ENCODE results near the gene RERE.
A peak's percentile ranks its signal among the peaks of the same experiment; 100 is the strongest.
"Not testable (repeated sequence)": the region's sequence is repeated elsewhere in the genome, so short reads cannot be mapped to it uniquely, and the experiment has no call there.

Gene RERE

GRCh38 chr1:8384088-8384487, 433.4 kb downstream of the RERE start:
- H3K4me1 ChIP-seq (ENCODE audit: control insufficient read depth, insufficient read depth, low read length, poor library complexity, severe bottlenecking): peaks cover 36% of the 10 kb centered on the region
- H3K4me3 ChIP-seq (ENCODE audit: insufficient read depth, low read depth, low read length, poor library complexity, severe bottlenecking): no peak overlapping the region
- no peaks in the 10 kb centered on the region for H3K27me3 ChIP-seq (replicated peaks; ENCODE audit: control insufficient read depth, insufficient read depth, low read length, poor library complexity, severe bottlenecking)
- H3K36me3 ChIP-seq (ENCODE audit: control insufficient read depth, insufficient read depth, low read length): peaks cover 7% of the 10 kb centered on the region
- no peaks in the 10 kb centered on the region for H3K9me3 ChIP-seq (ENCODE audit: control insufficient read depth, low read length)
- no peak for DNase-seq
- H3K27ac ChIP-seq (ENCODE audit: insufficient read depth, low read length, poor library complexity, severe bottlenecking): peak overlapping the region; percentile 23

DNA sequence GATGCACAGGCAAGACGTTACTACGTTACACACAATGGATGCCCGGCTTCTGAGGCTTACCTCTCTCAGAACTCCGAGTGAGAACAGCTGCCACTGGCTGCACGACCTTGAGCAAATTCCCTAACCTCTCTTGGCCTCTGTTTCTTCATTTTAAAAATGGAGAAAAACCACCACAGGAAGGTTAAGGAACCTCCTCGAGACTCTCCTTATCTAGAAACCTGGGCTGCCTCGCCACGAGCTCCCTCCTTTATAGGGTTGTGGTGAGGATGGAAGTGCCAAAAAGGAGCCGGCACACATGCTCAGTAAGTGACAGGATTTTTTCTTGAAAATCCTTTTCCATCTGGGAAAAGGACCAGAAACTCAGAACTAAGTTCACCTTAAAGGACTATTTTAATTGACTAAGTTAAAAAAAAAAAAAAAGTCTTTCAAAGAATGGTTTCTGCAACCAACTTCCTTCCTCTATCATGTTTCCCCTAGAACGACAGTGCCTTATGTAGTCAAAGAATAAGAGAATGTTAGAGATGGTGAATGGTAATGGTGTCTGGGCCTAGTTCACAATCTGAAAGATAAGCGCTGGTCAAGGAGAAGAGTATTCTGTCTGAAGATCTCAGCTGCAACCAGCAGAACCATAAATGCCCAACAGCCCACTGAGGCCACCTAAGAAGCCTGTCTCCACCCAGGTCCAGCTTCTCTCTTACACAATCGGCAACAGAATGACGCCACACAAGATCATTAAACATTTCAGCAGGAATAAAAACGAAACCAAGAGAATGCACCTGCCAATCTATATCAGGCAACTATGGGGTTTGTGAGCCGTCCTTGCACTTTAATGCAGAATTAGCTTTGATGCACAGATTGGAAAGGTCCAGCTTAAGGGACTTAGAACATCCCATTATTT, 434.6 kb downstream of the RERE start:
- Histone ChIP-seq H3K27me3 (replicated peaks; ENCODE audit: control insufficient read depth, insufficient read depth, low read length, poor library complexity, severe bottlenecking) (no peaks in the 10 kb centered on the region), H3K4me1 (ENCODE audit: control insufficient read depth, insufficient read depth, low read length, poor library complexity, severe bottlenecking) (peaks cover 42% of the 10 kb centered on the region), H3K36me3 (ENCODE audit: control insufficient read depth, insufficient read depth, low read length) (peaks cover 4% of the 10 kb centered on the region), H3K4me3 (ENCODE audit: insufficient read depth, low read depth, low read length, poor library complexity, severe bottlenecking) (no peak overlapping the region), H3K9me3 (ENCODE audit: control insufficient read depth, low read length) (no peaks in the 10 kb centered on the region), H3K27ac (ENCODE audit: insufficient read depth, low read length, poor library complexity, severe bottlenecking) (peak overlapping the region; percentile 24)
- DNase-seq: no peak

GRCh38 chr1:8382051-8382505, 435.4 kb downstream of the RERE start:
- DNase-seq: no peak
- Histone ChIP-seq H3K9me3 (ENCODE audit: control insufficient read depth, low read length) (no peaks in the 10 kb centered on the region), H3K36me3 (ENCODE audit: control insufficient read depth, insufficient read depth, low read length) (peaks cover 4% of the 10 kb centered on the region), H3K27ac (ENCODE audit: insufficient read depth, low read length, poor library complexity, severe bottlenecking) (no peak overlapping the region), H3K27me3 (replicated peaks; ENCODE audit: control insufficient read depth, insufficient read depth, low read length, poor library complexity, severe bottlenecking) (no peaks in the 10 kb centered on the region), H3K4me1 (ENCODE audit: control insufficient read depth, insufficient read depth, low read length, poor library complexity, severe bottlenecking) (peaks cover 42% of the 10 kb centered on the region), H3K4me3 (ENCODE audit: insufficient read depth, low read depth, low read length, poor library complexity, severe bottlenecking) (no peak overlapping the region)

DNA sequence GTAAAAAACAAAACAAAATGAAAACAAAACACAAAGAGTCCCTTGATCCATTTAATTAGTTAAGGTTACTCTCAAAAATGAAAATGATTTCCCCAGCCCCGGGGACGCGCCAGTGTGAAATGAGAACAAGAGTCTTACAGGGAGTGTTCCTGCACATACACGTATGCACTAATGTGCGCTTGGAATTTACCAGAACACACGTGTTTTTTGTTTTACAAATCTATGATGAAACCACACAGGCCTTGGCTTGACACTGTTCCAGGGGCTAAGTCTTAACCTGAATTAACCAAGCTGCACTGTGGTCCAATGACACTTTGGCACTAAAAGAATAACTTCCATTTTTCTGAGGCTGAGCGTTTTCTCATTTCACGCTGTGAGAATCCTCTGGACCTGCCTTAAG, 435.8 kb downstream of the RERE start:
- H3K9me3 ChIP-seq (ENCODE audit: control insufficient read depth, low read length): no peaks in the 10 kb centered on the region
- H3K4me1 ChIP-seq (ENCODE audit: control insufficient read depth, insufficient read depth, low read length, poor library complexity, severe bottlenecking): peaks cover 42% of the 10 kb centered on the region
- no peaks in the 10 kb centered on the region for H3K27me3 ChIP-seq (replicated peaks; ENCODE audit: control insufficient read depth, insufficient read depth, low read length, poor library complexity, severe bottlenecking)
- no peak overlapping the region for H3K27ac ChIP-seq (ENCODE audit: insufficient read depth, low read length, poor library complexity, severe bottlenecking)
- peaks cover 4% of the 10 kb centered on the region for H3K36me3 ChIP-seq (ENCODE audit: control insufficient read depth, insufficient read depth, low read length)
- DNase-seq: no peak
- H3K4me3 ChIP-seq (ENCODE audit: insufficient read depth, low read depth, low read length, poor library complexity, severe bottlenecking): no peak overlapping the region

GRCh38 chr1:8380310-8380709, 437.1 kb downstream of the RERE start:
- H3K4me3 ChIP-seq (ENCODE audit: insufficient read depth, low read depth, low read length, poor library complexity, severe bottlenecking); H3K9me3 ChIP-seq (ENCODE audit: control insufficient read depth, low read length); H3K36me3 ChIP-seq (ENCODE audit: control insufficient read depth, insufficient read depth, low read length); DNase-seq; H3K27ac ChIP-seq (ENCODE audit: insufficient read depth, low read length, poor library complexity, severe bottlenecking); H3K27me3 ChIP-seq (replicated peaks; ENCODE audit: control insufficient read depth, insufficient read depth, low read length, poor library complexity, severe bottlenecking): not testable (repeated sequence)
- peaks cover 41% of the 10 kb centered on the region for H3K4me1 ChIP-seq (ENCODE audit: control insufficient read depth, insufficient read depth, low read length, poor library complexity, severe bottlenecking)

DNA sequence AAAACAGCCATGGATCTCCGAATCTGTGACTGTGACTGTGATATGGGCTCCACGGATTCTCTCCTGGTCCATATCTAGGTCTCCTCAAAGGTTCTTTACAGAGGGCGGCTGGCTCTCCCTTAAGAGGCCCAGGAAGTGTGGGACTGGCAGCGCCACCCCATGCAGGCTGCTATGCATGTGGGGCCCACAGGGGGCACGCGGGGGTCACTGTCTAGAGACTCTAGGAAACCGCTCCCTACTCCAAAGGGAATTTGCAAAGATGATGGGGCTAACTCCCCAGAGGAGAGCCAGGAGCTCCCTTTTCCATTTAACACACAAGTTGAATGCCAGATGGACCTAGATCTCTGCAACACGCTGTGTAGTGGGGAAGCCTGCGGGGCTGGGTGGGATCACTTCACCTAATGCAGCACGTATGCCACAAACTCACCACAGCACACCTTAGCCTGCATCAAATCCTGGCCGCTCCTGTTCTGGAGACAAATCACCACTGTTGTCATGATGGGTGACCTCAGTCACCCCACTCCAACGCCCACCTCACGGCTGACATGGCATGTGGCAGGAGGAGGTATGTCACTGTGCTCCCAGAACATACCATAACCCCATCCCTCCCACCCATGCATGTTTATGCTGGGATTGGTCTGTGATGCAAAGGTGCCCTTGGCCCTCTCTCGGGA, 437.8 kb downstream of the RERE start:
- Histone ChIP-seq H3K36me3 (ENCODE audit: control insufficient read depth, insufficient read depth, low read length) (peaks cover 4% of the 10 kb centered on the region), H3K27ac (ENCODE audit: insufficient read depth, low read length, poor library complexity, severe bottlenecking) (no peak overlapping the region), H3K4me3 (ENCODE audit: insufficient read depth, low read depth, low read length, poor library complexity, severe bottlenecking) (no peak overlapping the region), H3K27me3 (replicated peaks; ENCODE audit: control insufficient read depth, insufficient read depth, low read length, poor library complexity, severe bottlenecking) (no peaks in the 10 kb centered on the region), H3K4me1 (ENCODE audit: control insufficient read depth, insufficient read depth, low read length, poor library complexity, severe bottlenecking) (peaks cover 34% of the 10 kb centered on the region), H3K9me3 (ENCODE audit: control insufficient read depth, low read length) (no peaks in the 10 kb centered on the region)
- no peak for DNase-seq

- Histone ChIP-seq H3K36me3 (ENCODE audit: control insufficient read depth, insufficient read depth, low read length) (peaks cover 4% of the 10 kb centered on the region), H3K27ac (ENCODE audit: insufficient read depth, low read length, poor library complexity, severe bottlenecking) (no peak overlapping the region), H3K27me3 (replicated peaks; ENCODE audit: control insufficient read depth, insufficient read depth, low read length, poor library complexity, severe bottlenecking) (no peaks in the 10 kb centered on the region), H3K9me3 (ENCODE audit: control insufficient read depth, low read length) (no peaks in the 10 kb centered on the region), H3K4me1 (ENCODE audit: control insufficient read depth, insufficient read depth, low read length, poor library complexity, severe bottlenecking) (peaks cover 32% of the 10 kb centered on the region), H3K4me3 (ENCODE audit: insufficient read depth, low read depth, low read length, poor library complexity, severe bottlenecking) (no peak overlapping the region)
- no peak for DNase-seq
Observed at GRCh38 chr1:8378981-8379470, 438.4 kb downstream of the RERE start.

DNA sequence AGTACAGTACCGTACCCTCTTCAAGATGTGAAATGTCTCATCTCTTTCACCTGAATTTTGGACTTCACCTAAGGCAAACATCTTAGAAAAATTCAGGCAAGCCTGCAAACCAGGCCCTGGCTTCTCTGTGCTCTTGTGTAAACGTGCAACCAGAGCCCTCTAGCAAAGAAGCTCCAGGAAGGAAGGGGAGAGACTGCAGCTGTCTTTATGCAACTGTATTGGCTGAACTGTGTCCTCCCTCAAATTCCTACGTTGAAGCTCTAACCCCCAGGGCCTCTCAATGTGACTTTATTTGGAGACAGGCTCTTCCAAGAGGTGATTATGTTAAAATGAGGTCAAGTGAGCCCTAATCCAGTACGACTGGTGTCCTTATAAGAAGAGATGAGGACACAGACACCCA, 439.3 kb downstream of the RERE start:
- H3K27me3 ChIP-seq (replicated peaks; ENCODE audit: control insufficient read depth, insufficient read depth, low read length, poor library complexity, severe bottlenecking): no peaks in the 10 kb centered on the region
- peaks cover 8% of the 10 kb centered on the region for H3K36me3 ChIP-seq (ENCODE audit: control insufficient read depth, insufficient read depth, low read length)
- H3K4me3 ChIP-seq (ENCODE audit: insufficient read depth, low read depth, low read length, poor library complexity, severe bottlenecking): no peak overlapping the region
- no peak for DNase-seq
- no peak overlapping the region for H3K27ac ChIP-seq (ENCODE audit: insufficient read depth, low read length, poor library complexity, severe bottlenecking)
- H3K9me3 ChIP-seq (ENCODE audit: control insufficient read depth, low read length): no peaks in the 10 kb centered on the region
- H3K4me1 ChIP-seq (ENCODE audit: control insufficient read depth, insufficient read depth, low read length, poor library complexity, severe bottlenecking): peaks cover 32% of the 10 kb centered on the region

GRCh38 chr1:8377271-8377981, 440.0 kb downstream of the RERE start:
- H3K9me3 ChIP-seq (ENCODE audit: control insufficient read depth, low read length): no peaks in the 10 kb centered on the region
- no peaks in the 10 kb centered on the region for H3K27me3 ChIP-seq (replicated peaks; ENCODE audit: control insufficient read depth, insufficient read depth, low read length, poor library complexity, severe bottlenecking)
- no peak overlapping the region for H3K4me3 ChIP-seq (ENCODE audit: insufficient read depth, low read depth, low read length, poor library complexity, severe bottlenecking)
- no peak overlapping the region for H3K27ac ChIP-seq (ENCODE audit: insufficient read depth, low read length, poor library complexity, severe bottlenecking)
- DNase-seq: no peak
- H3K36me3 ChIP-seq (ENCODE audit: control insufficient read depth, insufficient read depth, low read length): peaks cover 14% of the 10 kb centered on the region
- peaks cover 25% of the 10 kb centered on the region for H3K4me1 ChIP-seq (ENCODE audit: control insufficient read depth, insufficient read depth, low read length, poor library complexity, severe bottlenecking)

Measured in effector memory CD4-positive, alpha-beta T cell (primary cell).